K562 (cell line): ENCODE data around the gene NPEPPS. TPM values are rescaled to one million over a fixed set of nuclear protein-coding genes. Genes with fewer than 3 reads are reported as not detected.

ENCODE experiments used
- BMI1 ChIP-seq: fragments of 150-350 bp; IDR thresholded peaks from 2 replicates; pipeline ENCODE4 v1.6.1; 2014; ENCODE audit warnings: low read length
- CHAMP1 ChIP-seq: fragments of 450-650 bp; IDR thresholded peaks from 2 replicates; pipeline ENCODE4 v1.6.1; 2016; ENCODE audit warnings: mild to moderate bottlenecking
- CHD2 ChIP-seq: IDR thresholded peaks from 2 replicates; pipeline ENCODE4 v1.6.1; 2011; ENCODE audit warnings: low read depth, low read length
- DNMT1 ChIP-seq: fragments of 450-650 bp; IDR thresholded peaks from 2 replicates; pipeline ENCODE4 v1.6.1; 2016; ENCODE audit warnings: antibody characterized with exemption, mild to moderate bottlenecking
- E2F5 ChIP-seq: sonication (generic); formaldehyde crosslinking; IDR thresholded peaks from 2 replicates; pipeline ENCODE4 v1.8.0; 2022; ENCODE audit warnings: mild to moderate bottlenecking, missing genetic modification reagents
- GATAD2B ChIP-seq: fragments of 450-650 bp; IDR thresholded peaks from 2 replicates; pipeline ENCODE4 v1.6.1; 2017; ENCODE audit warnings: mild to moderate bottlenecking, borderline replicate concordance
- GMEB1 ChIP-seq: fragments of 250-450 bp; sonication (Bioruptor Pico); IDR thresholded peaks from 2 replicates; pipeline ENCODE4 v1.4.0; 2020; ENCODE audit warnings: mild to moderate bottlenecking
- KLF6 ChIP-seq: fragments of 250-450 bp; sonication (Bioruptor Pico); IDR thresholded peaks from 2 replicates; pipeline ENCODE4 v1.4.0; 2020; ENCODE audit warnings: mild to moderate bottlenecking, moderate library complexity, borderline replicate concordance
- MAFG ChIP-seq: fragments of 450-650 bp; conservative IDR thresholded peaks from 2 replicates; pipeline ENCODE4 v1.6.1; 2016; ENCODE audit warnings: missing genetic modification characterization, missing compliant biosample characterization
- NFXL1 ChIP-seq: fragments of 450-650 bp; formaldehyde crosslinking; IDR thresholded peaks from 2 replicates; pipeline ENCODE4 v1.4.0; 2021; ENCODE audit warnings: mild to moderate bottlenecking
- PCBP2 ChIP-seq: fragments of 200-400 bp; formaldehyde crosslinking; IDR thresholded peaks from 2 replicates; pipeline ENCODE4 v1.6.1; 2018; ENCODE audit warnings: low read length, low read depth, mild to moderate bottlenecking, moderate library complexity; ENCODE audit not compliant: poor library complexity, severe bottlenecking
- PHF8 ChIP-seq: fragments of 200-600 bp; sonication (generic); IDR thresholded peaks from 2 replicates; pipeline ENCODE4 v1.6.1; 2012; ENCODE audit warnings: mixed run types, mild to moderate bottlenecking, inconsistent platforms, low read length, moderate library complexity, borderline replicate concordance
- SIX5 ChIP-seq, 2 experiments: IDR thresholded peaks; 2 replicates each; pipeline ENCODE4 v1.6.1; 2011; ENCODE audit warnings: low read length in 2 of 2, borderline replicate concordance in 1 of 2, low read depth in 1 of 2, mild to moderate bottlenecking in 1 of 2, moderate library complexity in 1 of 2; ENCODE audit not compliant: insufficient read depth in 1 of 2
- SMC3 ChIP-seq: conservative IDR thresholded peaks from 2 replicates; pipeline ENCODE4 v1.6.1; 2011; ENCODE audit warnings: low read depth, low read length, improper control_type of control experiment; ENCODE audit not compliant: insufficient read depth
- TAF1 ChIP-seq: IDR thresholded peaks from 2 replicates; pipeline ENCODE4 v1.6.1; 2011; ENCODE audit warnings: mild to moderate bottlenecking, low read length, moderate library complexity; ENCODE audit not compliant: insufficient read depth, control insufficient read depth, severe bottlenecking; ENCODE audit errors: extremely low read depth
- TAF15 ChIP-seq: fragments of 200-400 bp; formaldehyde crosslinking; IDR thresholded peaks from 2 replicates; pipeline ENCODE4 v1.6.1; 2017; ENCODE audit warnings: mild to moderate bottlenecking, low read depth, low read length, moderate library complexity
- YBX1 ChIP-seq: fragments of 450-650 bp; IDR thresholded peaks from 2 replicates; pipeline ENCODE4 v1.7.1; 2016; ENCODE audit warnings: mild to moderate bottlenecking
- ZBTB12 ChIP-seq: fragments of 250-450 bp; sonication (Bioruptor Pico); IDR thresholded peaks from 2 replicates; pipeline ENCODE4 v1.4.0; 2020
- ZNF639 ChIP-seq, 2 experiments: fragments of 200-800 bp in 1 of 2; sonication (Bioruptor generic) in 1 of 2; sonication (generic) in 1 of 2; formaldehyde crosslinking in 1 of 2; IDR thresholded peaks in 1 of 2; conservative IDR thresholded peaks in 1 of 2; 2 replicates each; pipeline versions ENCODE4 v1.5.0 to v1.6.1; 2016 to 2020; ENCODE audit warnings: missing compliant biosample characterization in 1 of 2, missing genetic modification characterization in 1 of 2, missing genetic modification reagents in 1 of 2
- ZNF707 ChIP-seq: fragments of 250-450 bp; sonication (Bioruptor Pico); conservative IDR thresholded peaks from 2 replicates; pipeline ENCODE4 v1.8.0; 2022; ENCODE audit warnings: inconsistent platforms, mild to moderate bottlenecking, moderate library complexity
- polyA plus RNA-seq, 8 experiments: library from polyadenylated mRNA; depleted of rRNA in 4 of 8; stranded (reverse) in 5 of 8; unstranded in 3 of 8; fragments of >200 nt; fragmentation: Nextera tagmentation in 2 of 8; fragmentation: Illumina TruSeq in 1 of 8; extraction: Ambion mirVana in 2 of 8; extraction: Trizol in 1 of 8; gene quantifications; 2 replicates each; pipeline versions ENCODE4 v1.2.1 to v1.2.3, GENCODE V29; 2011 to 2014; ENCODE audit warnings: inconsistent platforms in 1 of 8, missing spikeins in 1 of 8
- total RNA-seq, 7 experiments: library from RNA; depleted of rRNA in 6 of 7; stranded (reverse); fragments of >200 nt in 6 of 7; fragmentation: Illumina TruSeq in 2 of 7; extraction: Trizol in 2 of 7; gene quantifications; 2 replicates each; pipeline versions ENCODE4 v1.2.1 to v1.2.3, GENCODE V29; 2011 to 2021; ENCODE audit warnings: low replicate concordance in 1 of 7

Gene NPEPPS
- total and polyA plus RNA-seq, 9 of the 15 experiments (the other 6 are each of a cell fraction or from before 2014, with no cell fraction given), result 21.4 to 108 (median 46.0) TPM

- TF ChIP-seq E2F5 (CRISPR knock-in tag) (no peak), BMI1 (no peak), MAFG (tag) (no peak), CHAMP1 (0 out of 2 replicates have a peak, but pooled peaks have one; percentile 53), GATAD2B (0 out of 2 replicates have a peak, but pooled peaks have one; percentile 14), PHF8 (peak; percentile 73; the same call in 1 of the 2 replicates), YBX1 (no peak), SMC3 (no peak), DNMT1 (no peak), NFXL1 (CRISPR knock-in tag) (no peak), CHD2 (no peak), ZBTB12 (no peak), ZNF707 (no peak), KLF6 (0 out of 2 replicates have a peak, but pooled peaks have one; percentile 38), TAF1 (peak; percentile 96), PCBP2 (no peak), ZNF639 (CRISPR knock-in tag; conservative IDR thresholded peaks at IDR 0.05 in 1 of 2, IDR thresholded peaks at IDR 0.05 in 1 of 2) (peak in 1 of 2 experiments; percentile 76; a peak in 1 of 4 replicates), SIX5 (IDR thresholded peaks at IDR 0.05; ENCODE audit: borderline replicate concordance in 1 of 2, insufficient read depth in 1 of 2, low read depth in 1 of 2, low read length in 2 of 2) (no peak), GMEB1 (CRISPR knock-in tag) (no peak), TAF15 (no peak)
Measured at GRCh38 chr17:47649972-47650524, 119.1 kb downstream of the NPEPPS start (continued).
